HepG2 (cell line): ENCODE data around the gene NOS1AP. TPM values are rescaled to one million over a fixed set of nuclear protein-coding genes. Genes with fewer than 3 reads are reported as not detected.

Source experiments
- ATF7-NPFF ChIP-seq: sonication (generic); formaldehyde crosslinking; IDR thresholded peaks from 2 replicates; pipeline ENCODE4 v1.8.1; 2023; ENCODE audit warnings: mild to moderate bottlenecking, low read depth, missing genetic modification reagents, moderate library complexity
- CEBPG ChIP-seq: IDR thresholded peaks from 2 replicates; pipeline ENCODE4 v1.6.1; 2016
- CHD4 ChIP-seq: fragments of 200-600 bp; sonication (generic); IDR thresholded peaks from 2 replicates; pipeline ENCODE4 v1.7.0; 2017; ENCODE audit warnings: mild to moderate bottlenecking, low read length, borderline replicate concordance
- DMAP1 ChIP-seq: IDR thresholded peaks from 2 replicates; pipeline ENCODE4 v1.6.1; 2016
- ETV6 ChIP-seq: sonication (generic); formaldehyde crosslinking; conservative IDR thresholded peaks from 2 replicates; pipeline ENCODE4 v1.4.0; 2020; ENCODE audit warnings: missing genetic modification reagents
- FOXP4 ChIP-seq: sonication (generic); formaldehyde crosslinking; IDR thresholded peaks from 2 replicates; pipeline ENCODE4 v1.4.0; 2020; ENCODE audit warnings: missing genetic modification reagents
- MTF2 ChIP-seq: sonication (generic); formaldehyde crosslinking; IDR thresholded peaks from 2 replicates; pipeline ENCODE4 v1.5.0; 2020; ENCODE audit warnings: missing genetic modification reagents, borderline replicate concordance
- MXD3 ChIP-seq: IDR thresholded peaks from 2 replicates; pipeline ENCODE4 v1.6.1; 2016; ENCODE audit warnings: mild to moderate bottlenecking, missing biosample characterization, missing genetic modification reagents
- NCOA1 ChIP-seq: sonication (generic); formaldehyde crosslinking; IDR thresholded peaks from 2 replicates; pipeline ENCODE4 v1.9.0; 2021; ENCODE audit warnings: missing genetic modification reagents
- ONECUT2 ChIP-seq: sonication (generic); formaldehyde crosslinking; IDR thresholded peaks from 2 replicates; pipeline ENCODE4 v1.4.0; 2020; ENCODE audit warnings: missing genetic modification reagents
- PBX3 ChIP-seq: sonication (generic); formaldehyde crosslinking; IDR thresholded peaks from 2 replicates; pipeline ENCODE4 v1.8.1; 2023; ENCODE audit warnings: missing genetic modification reagents, inconsistent platforms, borderline replicate concordance
- RFX1 ChIP-seq: fragments of 450-650 bp; IDR thresholded peaks from 2 replicates; pipeline ENCODE4 v1.6.1; 2017
- SOX5 ChIP-seq: IDR thresholded peaks from 2 replicates; pipeline ENCODE4 v1.6.1; 2016; ENCODE audit warnings: borderline replicate concordance
- SYNCRIP ChIP-seq: fragments of 200-400 bp; formaldehyde crosslinking; IDR thresholded peaks from 2 replicates; pipeline ENCODE4 v1.6.1; 2018; ENCODE audit warnings: mild to moderate bottlenecking, low read depth, low read length; ENCODE audit not compliant: insufficient read depth
- ZNF44 ChIP-seq: sonication (generic); formaldehyde crosslinking; IDR thresholded peaks from 2 replicates; pipeline ENCODE4 v1.5.1; 2020; ENCODE audit warnings: mild to moderate bottlenecking, missing genetic modification reagents
- ZNF552 ChIP-seq: sonication (generic); formaldehyde crosslinking; IDR thresholded peaks from 2 replicates; pipeline ENCODE4 v1.9.0; 2022; ENCODE audit warnings: missing genetic modification reagents, mild to moderate bottlenecking, borderline replicate concordance
- ZNF569 ChIP-seq: sonication (generic); formaldehyde crosslinking; IDR thresholded peaks from 2 replicates; pipeline ENCODE4 v1.5.0; 2020; ENCODE audit warnings: mild to moderate bottlenecking, missing genetic modification reagents, moderate library complexity, borderline replicate concordance
- ZNF619 ChIP-seq: sonication (generic); formaldehyde crosslinking; IDR thresholded peaks from 2 replicates; pipeline ENCODE4 v1.4.0; 2020; ENCODE audit warnings: mild to moderate bottlenecking, missing genetic modification reagents
- ZNF747 ChIP-seq: sonication (generic); formaldehyde crosslinking; IDR thresholded peaks from 2 replicates; pipeline ENCODE4 v1.8.1; 2023; ENCODE audit warnings: missing genetic modification reagents, mild to moderate bottlenecking, borderline replicate concordance
- ZNF879 ChIP-seq: sonication (generic); formaldehyde crosslinking; IDR thresholded peaks from 2 replicates; pipeline ENCODE4 v1.8.1; 2023; ENCODE audit warnings: missing genetic modification reagents
- polyA plus RNA-seq, 8 experiments: library from polyadenylated mRNA; depleted of rRNA in 3 of 8; stranded (reverse) in 7 of 8; unstranded in 1 of 8; fragments of >200 nt; fragmentation: Illumina TruSeq in 4 of 8; extraction: Trizol in 4 of 8; gene quantifications; 2 replicates each; pipeline versions ENCODE4 v1.2.1 to v1.2.3, GENCODE V29; 2011 to 2016; ENCODE audit warnings: low read depth in 4 of 8, missing spikeins in 1 of 8, mixed read lengths in 1 of 8; ENCODE audit not compliant: insufficient read depth in 1 of 8
- total RNA-seq, 5 experiments: library from RNA; depleted of rRNA; stranded (reverse); fragments of >200 nt; fragmentation: Illumina TruSeq; extraction: Trizol; gene quantifications; 2 replicates each; pipeline ENCODE4 v1.2.3, GENCODE V29; 2016; ENCODE audit warnings: low read depth in 1 of 5
- TF ChIP-seq, protein P1 (sequence below), 2 experiments: fragments of 450-650 bp in 1 of 2; sonication (generic) in 1 of 2; formaldehyde crosslinking; IDR thresholded peaks; 2 replicates each; pipeline versions ENCODE4 v1.5.0 to v1.8.0; 2020 to 2022; ENCODE audit warnings: mild to moderate bottlenecking in 1 of 2, missing genetic modification reagents in 1 of 2
- TF ChIP-seq, protein P2 (sequence below): sonication (generic); formaldehyde crosslinking; IDR thresholded peaks from 2 replicates; pipeline ENCODE4 v1.4.0; 2020; ENCODE audit warnings: missing genetic modification reagents

The NOS1AP gene
- total and polyA plus RNA-seq, 2 of the 13 experiments (the other 11 are each of a cell fraction or from before 2014, with no cell fraction given), result 2.0 to 3.3 TPM

DNA sequence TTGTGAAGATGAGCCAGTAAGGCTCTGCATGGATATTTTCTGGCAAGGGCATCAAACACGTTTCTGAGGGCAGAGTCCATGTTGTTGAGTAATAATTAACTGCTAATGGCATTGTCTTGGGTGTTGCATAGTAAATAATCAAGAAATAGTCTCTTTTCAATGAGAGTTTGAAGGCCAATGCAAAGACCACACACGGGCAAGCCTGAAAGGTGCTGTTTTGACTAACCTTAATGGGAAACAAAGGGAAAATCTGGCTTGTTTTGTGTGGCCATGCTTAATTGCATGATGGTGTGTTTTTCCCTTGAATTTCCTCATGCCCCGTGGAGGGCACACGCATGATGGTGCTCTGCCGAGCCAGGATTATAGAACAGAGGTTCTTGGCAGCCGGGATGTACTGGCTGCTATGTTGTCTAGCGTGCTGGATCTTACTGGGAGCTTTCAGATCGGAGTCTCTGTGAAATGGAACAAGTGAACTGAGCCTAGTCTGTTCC is 127.6 kb downstream of the NOS1AP start (continued):
- TF ChIP-seq ZNF747 (CRISPR knock-in tag) (0 out of 2 replicates have a peak, but pooled peaks have one; percentile 35), ZNF619 (CRISPR knock-in tag) (no peak), SOX5 (CRISPR knock-in tag) (peak; percentile 99), ONECUT2 (CRISPR knock-in tag) (no peak), SYNCRIP (no peak), ZNF552 (CRISPR knock-in tag) (no peak), PBX3 (no peak), FOXP4 (peak; percentile 76), MTF2 (CRISPR knock-in tag) (no peak), MXD3 (CRISPR knock-in tag) (no peak), ZNF569 (CRISPR knock-in tag) (no peak), ETV6 (CRISPR knock-in tag) (no peak), DMAP1 (CRISPR knock-in tag) (peak; percentile 61), ZNF879 (CRISPR knock-in tag) (no peak), CEBPG (peak; percentile 38), RFX1 (no peak), ZNF44 (CRISPR knock-in tag) (no peak), ATF7-NPFF (CRISPR knock-in tag) (no peak), CHD4 (peak; percentile 43; the same call in 1 of the 2 replicates), NCOA1 (CRISPR knock-in tag) (no peak)
- TF ChIP-seq, protein P1, sequence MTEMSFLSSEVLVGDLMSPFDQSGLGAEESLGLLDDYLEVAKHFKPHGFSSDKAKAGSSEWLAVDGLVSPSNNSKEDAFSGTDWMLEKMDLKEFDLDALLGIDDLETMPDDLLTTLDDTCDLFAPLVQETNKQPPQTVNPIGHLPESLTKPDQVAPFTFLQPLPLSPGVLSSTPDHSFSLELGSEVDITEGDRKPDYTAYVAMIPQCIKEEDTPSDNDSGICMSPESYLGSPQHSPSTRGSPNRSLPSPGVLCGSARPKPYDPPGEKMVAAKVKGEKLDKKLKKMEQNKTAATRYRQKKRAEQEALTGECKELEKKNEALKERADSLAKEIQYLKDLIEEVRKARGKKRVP (CRISPR knock-in tag; IDR thresholded peaks at IDR 0.05), result no peak
- TF ChIP-seq, protein P2, sequence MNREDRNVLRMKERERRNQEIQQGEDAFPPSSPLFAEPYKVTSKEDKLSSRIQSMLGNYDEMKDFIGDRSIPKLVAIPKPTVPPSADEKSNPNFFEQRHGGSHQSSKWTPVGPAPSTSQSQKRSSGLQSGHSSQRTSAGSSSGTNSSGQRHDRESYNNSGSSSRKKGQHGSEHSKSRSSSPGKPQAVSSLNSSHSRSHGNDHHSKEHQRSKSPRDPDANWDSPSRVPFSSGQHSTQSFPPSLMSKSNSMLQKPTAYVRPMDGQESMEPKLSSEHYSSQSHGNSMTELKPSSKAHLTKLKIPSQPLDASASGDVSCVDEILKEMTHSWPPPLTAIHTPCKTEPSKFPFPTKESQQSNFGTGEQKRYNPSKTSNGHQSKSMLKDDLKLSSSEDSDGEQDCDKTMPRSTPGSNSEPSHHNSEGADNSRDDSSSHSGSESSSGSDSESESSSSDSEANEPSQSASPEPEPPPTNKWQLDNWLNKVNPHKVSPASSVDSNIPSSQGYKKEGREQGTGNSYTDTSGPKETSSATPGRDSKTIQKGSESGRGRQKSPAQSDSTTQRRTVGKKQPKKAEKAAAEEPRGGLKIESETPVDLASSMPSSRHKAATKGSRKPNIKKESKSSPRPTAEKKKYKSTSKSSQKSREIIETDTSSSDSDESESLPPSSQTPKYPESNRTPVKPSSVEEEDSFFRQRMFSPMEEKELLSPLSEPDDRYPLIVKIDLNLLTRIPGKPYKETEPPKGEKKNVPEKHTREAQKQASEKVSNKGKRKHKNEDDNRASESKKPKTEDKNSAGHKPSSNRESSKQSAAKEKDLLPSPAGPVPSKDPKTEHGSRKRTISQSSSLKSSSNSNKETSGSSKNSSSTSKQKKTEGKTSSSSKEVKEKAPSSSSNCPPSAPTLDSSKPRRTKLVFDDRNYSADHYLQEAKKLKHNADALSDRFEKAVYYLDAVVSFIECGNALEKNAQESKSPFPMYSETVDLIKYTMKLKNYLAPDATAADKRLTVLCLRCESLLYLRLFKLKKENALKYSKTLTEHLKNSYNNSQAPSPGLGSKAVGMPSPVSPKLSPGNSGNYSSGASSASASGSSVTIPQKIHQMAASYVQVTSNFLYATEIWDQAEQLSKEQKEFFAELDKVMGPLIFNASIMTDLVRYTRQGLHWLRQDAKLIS (CRISPR knock-in tag), result 0 out of 2 replicates have a peak, but pooled peaks have one; percentile 40
